MCF 10A (cell line): ENCODE data around the gene RNF212B. TPM values are rescaled to one million over a fixed set of nuclear protein-coding genes. Genes with fewer than 3 reads are reported as not detected.

ENCODE experiments used
- BruUV-seq: library from RNA; stranded (reverse); fragments of 400-500 nt; replicated peaks from 2 replicates; lab custom pipeline; 2021; lab: Mats Ljungman, UMichigan
- CTCF ChIA-PET: fragments of 300-600 bp; sonication (Branson Sonifier 250); formaldehyde crosslinking; extraction: SDS; loops from one replicate; lab custom pipeline; 2021; ENCODE audit warnings: antibody characterized with exemption, inconsistent platforms; lab: Yijun Ruan, JAX
- POLR2A ChIA-PET: fragments of 300-600, 350-650 bp; sonication (Branson Sonifier 250); formaldehyde crosslinking; extraction: SDS; loops from one replicate; lab custom pipeline; 2020; ENCODE audit warnings: antibody characterized with exemption, inconsistent platforms; lab: Yijun Ruan, JAX
- DNase-seq: peaks from one replicate; pipeline ENCODE4 v3.0.0-alpha.2; 2018; ENCODE audit not compliant: unreplicated experiment
- H3K27ac Mint-ChIP-seq: one replicate; pipeline ENCODE4 v1.8.0; 2022; ENCODE audit warnings: mild to moderate bottlenecking, low read depth, mixed read lengths; ENCODE audit not compliant: unreplicated experiment
- H3K27me3 Mint-ChIP-seq: one replicate; pipeline ENCODE4 v1.8.0; 2022; ENCODE audit warnings: mixed read lengths; ENCODE audit not compliant: insufficient read depth, unreplicated experiment
- H3K36me3 Mint-ChIP-seq: one replicate; pipeline ENCODE4 v1.8.0; 2022; ENCODE audit warnings: mild to moderate bottlenecking, moderate library complexity, mixed read lengths; ENCODE audit not compliant: insufficient read depth, unreplicated experiment
- H3K4me1 Mint-ChIP-seq: one replicate; pipeline ENCODE4 v1.8.0; 2022; ENCODE audit warnings: mixed read lengths; ENCODE audit not compliant: insufficient read depth, unreplicated experiment
- H3K4me3 Mint-ChIP-seq: one replicate; pipeline ENCODE4 v1.8.0; 2022; ENCODE audit warnings: mild to moderate bottlenecking, moderate library complexity, mixed read lengths; ENCODE audit not compliant: unreplicated experiment
- H3K9me3 Mint-ChIP-seq: one replicate; pipeline ENCODE4 v1.8.0; 2022; ENCODE audit warnings: mixed read lengths; ENCODE audit not compliant: unreplicated experiment
- intact Hi-C: fragments of 100-400 bp; cut with micrococcal nuclease; formaldehyde crosslinking; loops from 2 replicates; pipeline ENCODE4 v1.14.1; 2022
- total RNA-seq: library from RNA; stranded (reverse); gene quantifications from 2 replicates; pipeline ENCODE4 v1.2.3, GENCODE V29; 2022
- TF ChIP-seq, protein P1 (sequence below): fragments of 200-600 bp; IDR thresholded peaks from one replicate; pipeline ENCODE4 v1.8.0; 2022; ENCODE audit warnings: antibody characterized with exemption, mild to moderate bottlenecking; ENCODE audit not compliant: unreplicated experiment

The RNF212B gene
- total RNA-seq, 1 experiment from 2014 or later, result not detected

DNA sequence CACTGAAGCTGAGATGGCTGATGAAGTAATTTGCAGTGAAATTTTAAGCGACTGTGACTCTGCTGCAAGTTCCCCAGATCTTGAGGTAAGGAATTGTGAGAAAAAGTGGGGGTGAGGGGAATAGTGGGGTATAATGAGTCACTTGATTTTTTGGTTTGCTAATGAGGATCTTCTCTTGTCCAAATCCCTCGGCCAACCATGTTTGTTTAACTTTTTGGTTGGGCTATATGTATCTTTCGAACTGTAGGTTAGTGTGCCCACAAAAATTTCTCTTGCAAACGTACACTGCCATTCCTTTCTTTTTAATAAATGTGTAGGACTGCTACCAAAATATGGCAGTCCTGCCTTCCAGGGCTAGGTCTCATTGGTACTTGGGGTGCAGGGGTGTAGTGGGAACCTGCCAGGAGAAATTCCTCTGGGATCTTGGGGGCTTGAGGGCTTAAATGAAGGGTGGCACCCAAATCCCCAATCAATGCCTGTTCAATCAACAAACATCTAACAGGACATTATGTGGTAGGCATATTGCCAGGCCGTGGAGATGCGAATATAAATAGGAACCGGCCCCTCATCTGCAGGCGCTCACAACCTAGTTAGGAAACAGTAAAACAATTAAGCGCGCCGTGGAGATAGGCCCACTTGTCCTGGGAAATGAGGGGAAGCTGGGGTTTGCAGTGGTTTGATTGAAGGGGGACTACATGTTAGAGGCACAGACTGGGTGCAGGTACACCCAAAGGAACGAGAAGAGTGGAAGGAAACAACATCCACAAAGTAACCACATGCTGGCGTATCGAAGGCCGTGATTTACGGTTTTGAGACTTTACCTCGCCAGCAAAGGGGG lies 82.2 kb downstream of the RNF212B start:
- ChIA-PET CTCF (interaction anchor here (0.6 to 5.7 kb wide), 7 partner anchors 9 to 212 kb away, joined by 3 to 49 read pairs (median 6); partner anchors contain the start of genes BCL2L2 and PPP1R3E), POLR2A (interaction anchor here (1.2 to 9.0 kb wide), 6 partner anchors 14 to 876 kb away, joined by 3 to 339 read pairs (median 10); partner anchors contain the start of genes BCL2L2, DCAF11, HOMEZ and NRL)
- Mint-ChIP-seq H3K36me3 (peaks cover 74% of the 10 kb centered on the region), H3K4me1 (peaks cover 11% of the 10 kb centered on the region), H3K27me3 (no peaks in the 10 kb centered on the region), H3K9me3 (no peaks in the 10 kb centered on the region), H3K4me3 (peak overlapping the region; percentile 84), H3K27ac (peak overlapping the region; percentile 97)
- intact Hi-C loops, result loop anchor here (2.0 kb wide), 1 partner anchor 13 kb away; the partner anchor contains the start of gene BCL2L2
- no TSS peak for BruUV-seq
- DNase-seq, result no peak
- TF ChIP-seq, protein P1, sequence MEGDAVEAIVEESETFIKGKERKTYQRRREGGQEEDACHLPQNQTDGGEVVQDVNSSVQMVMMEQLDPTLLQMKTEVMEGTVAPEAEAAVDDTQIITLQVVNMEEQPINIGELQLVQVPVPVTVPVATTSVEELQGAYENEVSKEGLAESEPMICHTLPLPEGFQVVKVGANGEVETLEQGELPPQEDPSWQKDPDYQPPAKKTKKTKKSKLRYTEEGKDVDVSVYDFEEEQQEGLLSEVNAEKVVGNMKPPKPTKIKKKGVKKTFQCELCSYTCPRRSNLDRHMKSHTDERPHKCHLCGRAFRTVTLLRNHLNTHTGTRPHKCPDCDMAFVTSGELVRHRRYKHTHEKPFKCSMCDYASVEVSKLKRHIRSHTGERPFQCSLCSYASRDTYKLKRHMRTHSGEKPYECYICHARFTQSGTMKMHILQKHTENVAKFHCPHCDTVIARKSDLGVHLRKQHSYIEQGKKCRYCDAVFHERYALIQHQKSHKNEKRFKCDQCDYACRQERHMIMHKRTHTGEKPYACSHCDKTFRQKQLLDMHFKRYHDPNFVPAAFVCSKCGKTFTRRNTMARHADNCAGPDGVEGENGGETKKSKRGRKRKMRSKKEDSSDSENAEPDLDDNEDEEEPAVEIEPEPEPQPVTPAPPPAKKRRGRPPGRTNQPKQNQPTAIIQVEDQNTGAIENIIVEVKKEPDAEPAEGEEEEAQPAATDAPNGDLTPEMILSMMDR, result no peak

DNA sequence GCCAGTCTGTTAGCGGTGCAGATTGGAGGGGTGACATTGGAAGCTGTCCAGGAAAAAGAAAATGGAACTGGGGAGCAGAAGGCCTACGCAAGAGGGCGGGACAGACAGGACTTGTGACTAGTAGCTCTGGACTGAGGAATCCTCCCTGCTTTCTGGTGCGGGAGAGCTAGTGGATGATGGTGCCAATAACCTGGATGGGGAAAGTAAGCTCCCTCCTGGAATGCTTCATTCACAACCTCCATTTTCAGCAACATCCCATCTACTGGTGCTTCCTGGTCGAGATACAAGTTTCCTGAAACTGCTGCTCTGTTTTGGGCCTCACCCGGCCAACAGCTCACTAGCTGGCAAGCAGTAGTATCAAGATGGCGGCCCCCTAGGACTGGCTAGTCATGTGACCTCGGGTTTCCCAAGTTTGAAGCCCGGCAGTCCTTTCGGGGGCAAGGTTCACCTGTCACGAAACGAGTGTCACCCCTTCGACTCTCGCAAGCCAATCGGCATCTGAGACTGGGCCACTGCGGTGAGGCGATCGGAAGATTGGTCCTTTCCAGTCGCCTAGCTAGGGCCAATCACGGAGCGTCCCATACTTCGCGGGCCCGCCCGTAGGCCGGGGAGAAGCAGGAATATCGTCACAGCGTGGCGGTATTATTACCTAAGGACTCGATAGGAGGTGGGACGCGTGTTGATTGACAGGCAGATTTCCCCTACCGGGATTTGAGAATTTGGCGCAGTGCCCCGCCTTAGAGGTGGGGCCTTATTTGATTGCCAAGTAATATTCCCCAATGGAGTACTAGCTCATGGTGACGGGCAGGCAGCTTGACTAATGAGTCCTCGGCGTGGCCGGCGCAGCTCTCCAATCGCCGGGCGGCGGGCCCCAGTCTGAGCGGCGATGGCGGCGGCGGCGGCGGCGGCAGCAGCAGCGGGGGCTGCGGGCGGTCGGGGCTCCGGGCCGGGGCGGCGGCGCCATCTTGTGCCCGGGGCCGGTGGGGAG lies 83.1 kb downstream of the RNF212B start, which contains the start of gene PABPN1:
Gene PABPN1, plus strand, starts transcription at position 874 of the 988 bp plus-strand sequence. Its CDS starts 13 bp downstream, at position 887.
- BruUV-seq, result TSS peak; percentile 89
- H3K27ac Mint-ChIP-seq, result peak within 1 kb of the TSS; percentile 97
- ChIA-PET CTCF (interaction anchor here (0.6 to 5.7 kb wide), 16 partner anchors 8 to 976 kb away, joined by 3 to 49 read pairs (median 4); partner anchors contain the start of genes BCL2L2 and PPP1R3E), POLR2A (interaction anchor here (0.6 to 9.0 kb wide), 29 partner anchors 14 to 875 kb away, joined by 3 to 339 read pairs (median 4); partner anchors contain the start of genes ACIN1, BCL2L2, C14orf119 and DCAF11)
- H3K36me3 Mint-ChIP-seq, result peaks cover 78% of the 10 kb centered on the region
- H3K27me3 Mint-ChIP-seq, result no peaks in the 10 kb centered on the region
- no peaks in the 10 kb centered on the region for H3K9me3 Mint-ChIP-seq
- H3K4me3 Mint-ChIP-seq, result peak within 1 kb of the TSS; percentile 84
- intact Hi-C loops, result loop anchor here (1.0 to 2.0 kb wide), 2 partner anchors 14 to 20 kb away; partner anchors contain the start of gene BCL2L2
- TF ChIP-seq, protein P1, result no peak
- H3K4me1 Mint-ChIP-seq, result peaks cover 11% of the 10 kb centered on the region
- DNase-seq, result peak; percentile 100

- POLR2A ChIA-PET, result interaction anchor here (0.6 to 9.0 kb wide), 34 partner anchors 11 to 874 kb away, joined by 3 to 339 read pairs (median 4); partner anchors contain the start of genes ACIN1, BCL2L2, C14orf119 and DCAF11
- CTCF ChIA-PET, result interaction anchor here (0.6 to 5.7 kb wide), 16 partner anchors 11 to 975 kb away, joined by 3 to 49 read pairs (median 4); partner anchors contain the start of genes BCL2L2 and PPP1R3E
- BruUV-seq, result no TSS peak
- Mint-ChIP-seq H3K27ac (peak overlapping the region; percentile 97), H3K9me3 (no peaks in the 10 kb centered on the region), H3K4me1 (peaks cover 11% of the 10 kb centered on the region), H3K4me3 (peak overlapping the region; percentile 84), H3K27me3 (no peaks in the 10 kb centered on the region), H3K36me3 (peaks cover 79% of the 10 kb centered on the region)
- peak; percentile 56 for DNase-seq
- intact Hi-C loops, result loop anchor here (1.0 to 2.0 kb wide), 2 partner anchors 15 to 21 kb away; partner anchors contain the start of gene BCL2L2
- TF ChIP-seq, protein P1, result no peak
Measured at GRCh38 chr14:23321572-23322547, 84.1 kb downstream of the RNF212B start.

Other genes with a start within 250 kb of the RNF212B start
- gene C14orf93, start 227.8 kb upstream of the RNF212B start, total RNA-seq, result 6.1 and 7.1 TPM in 2 replicates
- 162 and 173 TPM in 2 replicates for gene PSMB5, start 203.0 kb upstream of the RNF212B start, total RNA-seq
- gene PSMB11, start 195.7 kb upstream of the RNF212B start, total RNA-seq, result not detected in 2 replicates
- gene CDH24, start 180.4 kb upstream of the RNF212B start, total RNA-seq, result 2.6 and 4.9 TPM in 2 replicates
- gene ACIN1, start 142.8 kb upstream of the RNF212B start, total RNA-seq, result 197 and 213 TPM in 2 replicates
- 39.6 and 54.8 TPM in 2 replicates for gene C14orf119, start 142.4 kb upstream of the RNF212B start, total RNA-seq
- gene CIROP, start 132.9 kb upstream of the RNF212B start, total RNA-seq, result not detected in 2 replicates
- not detected in 2 replicates for gene CEBPE, start 118.7 kb upstream of the RNF212B start, total RNA-seq
- gene SLC7A8, start 54.3 kb upstream of the RNF212B start, total RNA-seq, result 1.5 and 2.4 TPM in 2 replicates
- gene HOMEZ, start 48.2 kb downstream of the RNF212B start, total RNA-seq, result 6.6 and 9.3 TPM in 2 replicates
- gene PPP1R3E, start 64.9 kb downstream of the RNF212B start, total RNA-seq, result 7.2 and 7.8 TPM in 2 replicates
- 41.2 and 42.5 TPM in 2 replicates for gene BCL2L2, start 68.9 kb downstream of the RNF212B start, total RNA-seq
- gene PABPN1, start 83.5 kb downstream of the RNF212B start, total RNA-seq, result 153 and 167 TPM in 2 replicates
- gene SLC22A17, start 115.0 kb downstream of the RNF212B start, total RNA-seq, result not detected in 2 replicates
- not detected in 2 replicates for gene EFS, start 127.2 kb downstream of the RNF212B start, total RNA-seq
- gene IL25, start 134.9 kb downstream of the RNF212B start, total RNA-seq, result not detected in 2 replicates
- not detected in 2 replicates for gene CMTM5, start 139.1 kb downstream of the RNF212B start, total RNA-seq
- not detected in 2 replicates for gene MYH6, start 170.3 kb downstream of the RNF212B start, total RNA-seq
- not detected in 2 replicates for gene MYH7, start 197.7 kb downstream of the RNF212B start, total RNA-seq
- 44.5 and 46.8 TPM in 2 replicates for gene NGDN, start 231.8 kb downstream of the RNF212B start, total RNA-seq